Germinal center (tissue), 1 donor: ENCODE measurements around the gene DIS3.
"Not testable (repeated sequence)": the region's sequence is repeated elsewhere in the genome, so short reads cannot be mapped to it uniquely, and the experiment has no call there.

Experiments used
- DNase-seq: peaks from one replicate; pipeline ENCODE4 v3.0.0; 2012; ENCODE audit warnings: mixed read lengths, low spot score

DIS3 gene

DNA sequence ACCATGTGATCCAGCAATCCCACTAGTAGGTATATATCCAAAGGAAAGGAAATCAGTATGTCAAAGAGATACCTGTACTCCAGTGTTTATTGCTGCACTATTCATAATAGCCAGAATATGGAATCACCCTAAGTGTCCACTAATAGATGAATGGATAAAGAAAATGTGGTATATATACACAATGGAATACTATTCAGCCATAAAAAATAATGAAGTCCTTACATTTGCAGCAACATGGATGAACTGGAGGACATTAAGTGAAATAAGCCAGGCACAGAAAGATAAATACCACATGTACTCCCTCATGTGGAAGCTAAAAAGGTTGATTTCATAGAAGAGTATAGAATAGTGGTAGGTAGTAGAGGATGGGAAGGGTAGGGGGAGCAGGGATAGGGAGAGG lies 30.5 kb downstream of the DIS3 start:
- no peak for DNase-seq

DNA sequence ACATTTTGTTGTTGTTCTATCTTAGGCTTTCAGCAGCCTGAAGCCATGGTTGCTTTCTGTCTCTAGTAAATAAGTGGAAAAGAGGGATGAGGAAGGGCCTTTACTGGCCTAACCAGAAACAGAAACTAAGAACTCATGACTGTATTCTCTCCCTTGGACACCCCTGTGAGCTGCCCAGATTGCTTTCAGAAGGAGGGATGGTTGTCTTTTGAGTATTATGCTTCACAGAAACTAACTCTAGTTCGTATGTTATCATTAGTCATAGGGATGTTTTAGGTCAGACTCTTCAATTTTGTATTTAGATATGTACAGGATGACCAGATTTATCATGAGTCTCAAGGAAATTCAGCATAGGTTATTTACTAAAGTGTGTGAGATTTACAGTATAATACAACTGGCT lies 36.4 kb downstream of the DIS3 start:
- DNase-seq: no peak

DNA sequence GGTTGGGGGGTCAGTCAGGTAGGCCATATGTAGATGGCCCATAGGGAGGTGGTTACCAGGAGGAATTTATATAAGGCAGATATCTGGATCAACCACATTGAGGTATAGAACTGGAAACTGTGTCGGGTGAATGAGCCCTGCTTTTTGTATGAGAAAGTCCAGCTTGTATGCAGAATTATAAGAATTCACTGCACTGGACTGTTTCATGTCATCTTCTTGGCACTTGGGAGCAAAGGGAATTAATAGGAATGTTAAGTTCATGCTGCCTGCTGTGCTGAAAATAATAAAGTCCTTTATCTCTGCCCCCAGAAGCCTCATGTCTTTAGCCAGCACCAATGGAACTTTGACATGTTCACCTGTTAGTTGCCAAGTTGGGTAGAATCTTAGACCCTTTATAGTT lies 41.7 kb downstream of the DIS3 start:
- no peak for DNase-seq

DNA sequence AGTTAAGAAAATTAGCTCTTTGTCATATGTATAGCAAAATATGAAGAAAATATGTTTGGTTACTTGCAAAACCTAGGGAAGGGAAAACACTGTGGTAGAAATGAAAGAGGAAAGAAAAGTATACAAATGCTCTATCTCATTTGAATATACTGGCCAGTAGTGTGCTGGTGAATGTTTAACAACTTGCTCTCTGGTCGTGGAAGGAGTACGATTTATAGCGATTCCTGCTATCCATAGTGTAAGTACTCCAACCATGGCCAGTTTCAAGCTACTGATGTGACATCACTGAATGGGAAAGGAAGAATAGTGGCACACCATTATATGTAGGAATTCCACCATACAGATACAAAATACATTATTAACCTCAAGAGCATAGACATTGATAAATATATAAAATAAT lies 44.7 kb downstream of the DIS3 start:
- no peak for DNase-seq

- no peak for DNase-seq
Measured at GRCh38 chr13:72728290-72728605, 53.5 kb downstream of the DIS3 start.

- DNase-seq: peak; percentile 95
Measured at GRCh38 chr13:72727417-72728289, 54.0 kb downstream of the DIS3 start, which contains the start of the genes BORA and MZT1. Gene BORA, plus strand, starts transcription at chr13:72727923. Its CDS starts 1,018 bp downstream, at chr13:72728941. Gene MZT1, minus strand, starts transcription at chr13:72727629. Its CDS starts 27 bp downstream, at chr13:72727602.

GRCh38 chr13:72726726-72727416 lies 54.8 kb downstream of the DIS3 start:
- peak; percentile 45 for DNase-seq

- DNase-seq: not testable (repeated sequence)
Measured at GRCh38 chr13:72726185-72726584, 55.5 kb downstream of the DIS3 start.

- no peak for DNase-seq
Measured at GRCh38 chr13:72716776-72717175, 64.9 kb downstream of the DIS3 start.
